Activated CD8-positive, alpha-beta memory T cell treated with anti-CD3 and anti-CD28 coated beads for 1 hour (primary cell): ENCODE data around the gene PRLHR.

Experiments used
- DNase-seq, 2 donors: peaks; one replicate each; pipeline ENCODE4 v3.0.0-alpha.2; 2020; ENCODE audit warnings: low read depth in 1 of 2; ENCODE audit errors: extremely low read depth in 1 of 2

The PRLHR gene

DNA sequence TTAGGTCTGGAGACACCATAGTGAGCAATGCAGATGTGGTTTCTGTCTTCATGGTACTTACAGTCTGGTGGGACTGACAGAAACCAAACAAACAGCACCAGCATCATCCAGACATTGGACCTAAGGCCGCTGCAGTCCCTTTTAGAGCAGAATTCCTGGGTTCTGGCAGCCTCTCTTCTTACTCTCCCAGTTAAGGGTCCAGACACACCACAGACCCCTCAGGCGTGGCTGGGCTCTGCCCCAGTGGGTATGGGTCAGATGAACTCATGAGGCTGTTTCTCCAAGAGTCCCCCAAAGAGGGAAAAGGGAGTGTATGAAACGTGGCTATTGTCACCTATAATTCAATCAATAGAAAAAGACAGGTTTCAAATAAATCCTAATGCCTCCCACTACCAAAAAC is 31.3 kb downstream of the PRLHR start:
- DNase-seq = no peak

- DNase-seq = no peak
Measured at GRCh38 chr10:118563373-118563890, 32.0 kb downstream of the PRLHR start.

- no peak for DNase-seq
Measured at GRCh38 chr10:118562851-118563250, 32.6 kb downstream of the PRLHR start.

DNA sequence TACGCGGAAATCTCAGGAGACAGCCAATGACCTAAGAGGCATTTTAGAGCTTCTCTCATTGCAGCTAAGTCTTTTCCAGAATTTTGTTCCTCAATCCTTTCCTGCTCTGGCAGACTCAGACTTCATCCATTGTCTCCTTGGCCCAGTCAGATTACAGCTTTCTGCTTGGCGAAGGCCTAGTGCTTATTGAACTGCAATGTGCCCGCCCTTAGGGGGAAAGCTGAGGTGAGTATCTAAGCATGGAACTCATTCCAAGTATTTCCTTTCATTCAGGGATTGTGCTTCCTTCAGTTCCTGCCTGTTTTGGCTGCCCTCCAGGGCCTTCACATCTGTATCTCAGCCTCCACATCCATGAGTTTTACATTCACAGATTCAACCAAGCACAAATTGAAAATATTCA is 37.5 kb downstream of the PRLHR start:
- no peak for DNase-seq

- DNase-seq = no peak
Measured at GRCh38 chr10:118551535-118552100, 43.8 kb downstream of the PRLHR start.

GRCh38 chr10:118547282-118547681 is 48.2 kb downstream of the PRLHR start:
- DNase-seq = no peak

GRCh38 chr10:118546479-118546878 is 49.0 kb downstream of the PRLHR start:
- DNase-seq = no peak

DNA sequence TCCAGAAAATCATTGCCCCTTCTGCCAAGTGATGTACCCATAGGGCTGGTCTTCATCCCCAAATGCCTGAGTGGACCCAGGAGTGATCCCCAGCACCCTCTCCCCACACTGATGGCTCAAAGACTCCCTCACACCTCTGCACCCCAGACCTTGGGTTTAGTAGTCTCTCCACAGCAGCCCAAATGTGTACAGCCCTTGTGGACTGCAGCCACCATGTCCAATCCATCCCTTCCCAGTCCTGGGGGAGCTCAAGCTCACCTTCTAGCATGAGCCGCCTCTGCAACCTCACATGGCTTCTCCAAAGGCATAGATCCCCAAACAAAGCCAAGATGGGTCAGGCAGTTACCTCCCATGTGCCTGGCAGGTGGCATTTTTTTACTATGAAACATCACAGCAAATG is 50.1 kb downstream of the PRLHR start:
- no peak for DNase-seq

DNA sequence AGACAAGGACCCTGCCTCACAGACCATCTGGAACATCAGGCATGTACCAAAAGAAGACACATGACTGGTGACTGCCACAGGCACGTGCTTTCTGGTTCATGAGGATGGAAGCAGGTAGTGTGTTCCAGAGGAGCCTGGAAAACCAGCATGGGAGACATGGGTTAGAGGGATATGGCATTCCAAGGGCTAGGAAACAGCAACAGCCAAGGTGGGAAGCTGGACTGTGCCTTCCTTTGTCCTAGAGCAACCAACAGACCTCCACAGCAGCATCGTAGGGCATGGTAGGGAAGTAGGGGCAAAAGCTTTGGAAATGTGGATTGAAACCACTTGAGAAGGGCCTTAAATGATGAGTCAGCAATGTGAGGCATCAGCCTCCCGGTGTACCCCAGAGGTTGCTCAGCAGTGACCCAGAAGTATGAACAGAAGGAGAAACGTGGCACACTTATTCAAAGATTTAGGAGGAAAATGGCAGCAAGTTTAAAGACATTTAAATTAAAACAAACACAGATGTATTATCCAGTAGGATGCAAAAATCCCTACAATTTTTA is 51.0 kb downstream of the PRLHR start:
- no peak for DNase-seq

DNA sequence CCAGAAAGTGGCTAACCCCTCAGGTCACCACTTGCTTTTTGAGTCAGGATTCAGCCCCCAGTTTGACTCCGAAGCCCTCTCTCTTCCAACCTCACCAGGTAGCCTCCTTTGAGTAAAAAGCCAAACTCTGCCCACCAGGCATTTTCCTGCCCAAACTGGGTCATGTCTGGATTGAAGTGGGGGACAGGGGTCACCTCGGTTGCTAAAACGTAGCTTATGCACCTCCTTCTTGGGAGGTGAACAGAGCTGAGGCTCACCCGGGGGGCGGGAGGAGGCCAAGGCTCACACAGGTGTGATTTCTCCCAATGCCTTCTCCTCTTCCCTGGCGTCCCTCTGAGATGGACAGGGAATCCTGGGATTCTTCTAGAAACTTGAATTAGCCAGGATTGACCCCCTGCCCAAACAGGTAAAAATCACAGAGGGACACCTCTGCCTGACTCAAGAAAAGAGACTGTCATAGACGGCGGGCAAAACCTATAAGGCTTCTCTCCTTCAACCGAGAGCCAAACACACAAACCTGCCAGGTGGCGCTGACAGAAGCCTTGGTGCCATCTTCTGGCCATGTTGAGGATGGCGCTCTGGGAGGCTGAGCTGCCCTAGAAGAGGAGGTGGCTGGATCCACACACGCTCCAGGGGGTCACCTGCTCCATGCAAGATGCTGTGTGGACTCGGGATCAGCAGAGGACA is 51.6 kb downstream of the PRLHR start:
- no peak for DNase-seq

DNA sequence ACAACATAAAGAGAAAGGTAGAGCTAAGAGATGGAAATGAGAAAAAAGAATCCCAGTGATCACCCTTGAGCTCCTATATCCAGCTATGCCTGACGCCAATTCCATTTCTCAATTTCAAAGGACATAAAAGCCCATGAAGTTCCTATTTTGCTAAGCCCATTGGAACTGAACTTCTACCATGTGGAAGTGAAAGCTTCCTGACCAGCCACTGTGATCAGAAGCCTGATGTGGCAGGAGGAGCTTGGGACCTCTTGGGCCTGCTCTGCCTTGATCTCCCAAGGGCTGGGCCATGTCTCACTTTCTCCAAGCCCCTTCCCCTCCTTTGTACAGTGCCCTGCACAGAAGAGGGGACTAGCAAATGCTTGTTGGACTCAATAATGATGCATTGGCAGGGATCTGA is 52.7 kb downstream of the PRLHR start:
- no peak for DNase-seq

DNA sequence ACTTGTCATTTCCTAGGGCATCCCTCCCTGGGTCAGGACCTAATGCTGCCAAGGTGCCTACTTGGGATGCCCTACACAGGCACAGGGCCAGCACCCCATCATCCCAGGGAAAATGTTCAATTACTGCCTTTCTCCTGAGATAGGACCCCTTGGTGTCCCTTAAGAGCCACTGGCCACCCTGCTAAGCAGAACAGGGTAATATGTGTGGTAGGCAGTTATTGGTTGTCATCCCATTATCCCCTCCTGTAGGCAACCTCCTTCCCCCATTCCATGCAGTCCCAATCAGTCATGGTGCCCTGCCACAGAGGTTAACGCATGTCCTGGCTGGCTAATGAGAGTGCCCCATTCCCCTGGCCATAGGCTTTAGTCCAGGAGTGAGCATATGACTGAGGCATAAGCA is 53.2 kb downstream of the PRLHR start:
- no peak for DNase-seq

- DNase-seq = no peak
Measured at GRCh38 chr10:118541718-118542117, 53.7 kb downstream of the PRLHR start.
